Mesothelial cell of epicardium (in vitro differentiated cells): ENCODE results near the gene BANP. TPM values are rescaled to one million over a fixed set of nuclear protein-coding genes. Genes with fewer than 3 reads are reported as not detected.
"Not testable (repeated sequence)": the region's sequence is repeated elsewhere in the genome, so short reads cannot be mapped to it uniquely, and the experiment has no call there.

ENCODE experiments used
- DNase-seq, 2 experiments: peaks; one replicate each; pipeline ENCODE4 v3.0.0; 2021; ENCODE audit warnings: low spot score in 2 of 2; ENCODE audit not compliant: unreplicated experiment in 2 of 2
- H3K27ac Mint-ChIP-seq: 2 replicates; pipeline ENCODE4 v1.8.0; 2021; ENCODE audit warnings: mixed read lengths
- H3K27me3 Mint-ChIP-seq: 2 replicates; pipeline ENCODE4 v1.8.0; 2021; ENCODE audit warnings: low read depth, mixed read lengths
- H3K36me3 Mint-ChIP-seq: 2 replicates; pipeline ENCODE4 v1.8.0; 2021; ENCODE audit warnings: mixed read lengths
- H3K4me1 Mint-ChIP-seq: 2 replicates; pipeline ENCODE4 v1.8.0; 2021; ENCODE audit warnings: mixed read lengths
- H3K4me3 Mint-ChIP-seq: 2 replicates; pipeline ENCODE4 v1.8.0; 2021; ENCODE audit warnings: mild to moderate bottlenecking, moderate library complexity, mixed read lengths
- H3K9me3 Mint-ChIP-seq: 2 replicates; pipeline ENCODE4 v1.8.0; 2021; ENCODE audit warnings: mixed read lengths
- total RNA-seq: library from RNA; stranded (reverse); gene quantifications from 3 replicates; pipeline ENCODE4 v1.2.1, GENCODE V29; 2021
- TF ChIP-seq, protein P1 (sequence below): fragments of 200-600 bp; sonication (generic); IDR thresholded peaks from one replicate; pipeline ENCODE4 v1.5.0; 2021; ENCODE audit warnings: antibody characterized with exemption; ENCODE audit not compliant: unreplicated experiment

The BANP gene
- total RNA-seq, 1 donor from 2014 or later = 43.6 TPM

DNA sequence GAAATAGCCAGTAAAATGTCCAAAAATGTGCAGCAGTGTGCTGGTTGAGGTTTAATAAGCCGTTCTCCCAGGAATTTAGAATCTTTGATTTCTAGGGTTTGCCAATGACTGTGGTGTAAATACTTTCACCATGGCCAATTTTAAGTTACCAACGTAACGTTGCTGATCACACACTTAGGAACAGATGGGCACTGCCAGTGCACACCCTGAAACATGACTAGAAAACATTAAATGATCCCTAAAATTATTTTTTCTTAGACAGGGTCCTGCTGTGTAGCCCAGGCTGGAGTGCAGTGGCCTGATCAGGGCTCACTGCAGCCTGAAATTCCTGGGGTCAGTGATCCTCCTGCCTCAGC, 18.1 kb upstream of the BANP start:
- Mint-ChIP-seq H3K36me3 (no peaks in the 10 kb centered on the region), H3K9me3 (peaks cover 4% of the 10 kb centered on the region), H3K4me3 (no peak overlapping the region), H3K27ac (no peak overlapping the region), H3K4me1 (peaks cover 1% of the 10 kb centered on the region), H3K27me3 (no peaks in the 10 kb centered on the region)
- no peak for DNase-seq
- TF ChIP-seq, protein P1, sequence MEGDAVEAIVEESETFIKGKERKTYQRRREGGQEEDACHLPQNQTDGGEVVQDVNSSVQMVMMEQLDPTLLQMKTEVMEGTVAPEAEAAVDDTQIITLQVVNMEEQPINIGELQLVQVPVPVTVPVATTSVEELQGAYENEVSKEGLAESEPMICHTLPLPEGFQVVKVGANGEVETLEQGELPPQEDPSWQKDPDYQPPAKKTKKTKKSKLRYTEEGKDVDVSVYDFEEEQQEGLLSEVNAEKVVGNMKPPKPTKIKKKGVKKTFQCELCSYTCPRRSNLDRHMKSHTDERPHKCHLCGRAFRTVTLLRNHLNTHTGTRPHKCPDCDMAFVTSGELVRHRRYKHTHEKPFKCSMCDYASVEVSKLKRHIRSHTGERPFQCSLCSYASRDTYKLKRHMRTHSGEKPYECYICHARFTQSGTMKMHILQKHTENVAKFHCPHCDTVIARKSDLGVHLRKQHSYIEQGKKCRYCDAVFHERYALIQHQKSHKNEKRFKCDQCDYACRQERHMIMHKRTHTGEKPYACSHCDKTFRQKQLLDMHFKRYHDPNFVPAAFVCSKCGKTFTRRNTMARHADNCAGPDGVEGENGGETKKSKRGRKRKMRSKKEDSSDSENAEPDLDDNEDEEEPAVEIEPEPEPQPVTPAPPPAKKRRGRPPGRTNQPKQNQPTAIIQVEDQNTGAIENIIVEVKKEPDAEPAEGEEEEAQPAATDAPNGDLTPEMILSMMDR = no peak

DNA sequence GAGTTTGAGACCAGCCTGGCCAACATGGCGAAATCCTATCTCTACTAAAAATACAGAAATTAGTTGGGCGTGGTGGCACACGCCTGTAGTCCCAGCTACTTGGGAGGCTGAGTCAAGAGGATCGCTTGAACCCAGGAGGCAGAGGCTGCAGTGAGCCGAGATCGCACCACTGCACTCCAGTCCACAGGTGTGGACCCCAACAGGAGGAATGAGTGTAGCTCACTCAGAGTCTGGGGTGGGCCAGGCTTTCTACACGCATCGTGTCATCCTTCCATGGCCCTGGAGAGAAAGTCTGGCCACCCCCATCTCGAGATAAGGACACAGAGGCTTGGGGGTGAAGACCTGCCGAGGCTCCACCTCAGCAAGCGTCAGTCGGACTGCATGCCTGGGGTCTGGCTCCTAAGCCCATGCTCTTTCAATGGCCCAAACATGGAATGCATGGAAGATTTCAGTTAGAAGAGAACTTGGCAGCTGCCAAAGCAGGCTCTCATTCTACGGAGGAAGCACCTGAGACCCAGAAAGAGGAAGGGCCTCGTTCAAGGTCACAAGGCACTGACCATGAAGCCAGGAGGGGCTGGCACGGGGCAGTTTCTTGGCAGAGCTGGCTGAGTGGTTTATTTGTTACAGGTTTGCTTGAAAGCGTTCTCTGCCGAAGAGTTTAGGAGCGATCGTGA, 16.3 kb upstream of the BANP start:
- DNase-seq, H3K27ac Mint-ChIP-seq, H3K4me1 Mint-ChIP-seq, H3K9me3 Mint-ChIP-seq, H3K27me3 Mint-ChIP-seq, H3K4me3 Mint-ChIP-seq, H3K36me3 Mint-ChIP-seq: not testable (repeated sequence)

DNA sequence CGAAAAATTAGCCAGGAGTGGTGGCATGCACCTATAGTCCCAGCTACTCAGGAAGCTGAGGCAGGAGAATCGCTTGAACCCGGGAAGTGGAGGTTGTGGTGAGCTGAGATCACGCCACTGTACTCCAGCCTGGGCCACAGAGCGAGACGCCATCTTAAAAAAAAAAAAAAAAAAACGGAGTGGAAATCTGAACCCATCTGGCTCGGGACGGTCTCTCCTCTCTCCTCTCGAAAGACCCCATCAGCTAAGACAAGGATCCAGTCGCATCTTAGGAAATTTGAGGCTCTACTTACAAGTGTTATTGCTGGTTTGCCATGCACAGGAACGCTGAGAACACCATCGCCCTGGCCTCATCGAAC, 15.2 kb upstream of the BANP start:
- H3K27ac Mint-ChIP-seq, H3K36me3 Mint-ChIP-seq, H3K27me3 Mint-ChIP-seq, H3K4me3 Mint-ChIP-seq, DNase-seq, H3K4me1 Mint-ChIP-seq: not testable (repeated sequence)
- H3K9me3 Mint-ChIP-seq = peaks cover 10% of the 10 kb centered on the region

DNA sequence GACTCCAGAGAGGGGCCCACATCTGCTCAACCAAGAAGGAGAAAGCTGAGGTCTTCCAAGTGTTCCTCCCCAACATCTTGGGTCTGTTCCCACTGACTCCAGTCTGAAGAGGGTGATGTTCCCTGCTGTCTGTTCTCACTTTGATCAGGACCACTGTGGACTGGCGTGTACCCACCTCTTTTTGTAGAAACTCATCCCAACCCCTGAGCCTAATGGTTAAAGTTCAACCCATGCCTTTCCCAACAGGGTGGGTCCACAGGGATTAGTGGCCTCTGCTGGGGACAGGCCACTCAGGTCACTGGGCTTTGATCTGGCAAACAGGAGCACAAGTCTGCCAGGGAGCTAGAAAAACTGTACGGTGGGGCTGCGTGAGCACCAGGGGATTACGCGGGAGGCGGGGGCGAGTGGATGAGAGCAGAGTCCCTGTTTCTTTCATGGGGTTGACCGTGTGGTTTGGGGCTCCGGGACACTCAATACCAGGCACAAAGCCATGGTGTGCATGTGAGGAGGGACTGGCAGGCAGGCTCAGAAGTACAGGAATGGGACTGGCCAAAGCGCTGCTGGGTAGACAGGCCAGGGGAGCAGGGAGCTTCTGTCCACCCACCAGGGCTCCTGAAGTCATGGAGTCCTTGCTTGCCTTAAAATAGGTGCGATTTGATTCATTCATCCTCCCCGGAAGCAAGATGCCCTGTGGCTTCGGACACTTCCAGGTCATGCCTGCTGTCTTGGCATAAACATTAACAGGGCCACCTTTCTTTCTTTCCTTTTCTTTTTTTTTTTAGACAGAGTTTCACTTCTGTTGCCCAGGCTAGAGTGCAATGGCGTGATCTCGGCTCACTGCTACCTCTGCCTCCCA, 14.6 kb upstream of the BANP start, which contains the start of gene CA5A:
TSS of gene CA5A (minus strand) at position 155 of the 856 bp plus-strand sequence. CDS start at position 76, 79 bp downstream.
- TF ChIP-seq, protein P1 = no peak

DNA sequence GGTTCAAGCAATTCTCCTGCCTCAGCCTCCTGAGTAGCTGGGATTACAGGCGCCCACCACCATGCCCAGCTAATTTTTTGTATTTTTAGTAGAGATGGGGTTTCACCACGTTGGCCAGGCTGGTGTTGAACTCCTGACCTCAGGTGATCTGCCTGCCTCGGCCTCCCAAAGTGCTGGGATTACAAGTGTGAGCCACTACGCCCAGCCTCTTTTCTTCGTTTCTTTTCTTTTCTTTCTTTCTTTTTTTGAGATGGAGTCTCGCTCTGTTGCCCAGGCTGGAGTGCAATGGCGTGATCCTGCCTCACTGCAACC, 14.0 kb upstream of the BANP start:
- not testable (repeated sequence) for H3K27ac Mint-ChIP-seq, DNase-seq, H3K36me3 Mint-ChIP-seq, H3K4me3 Mint-ChIP-seq, H3K4me1 Mint-ChIP-seq, H3K27me3 Mint-ChIP-seq
- H3K9me3 Mint-ChIP-seq = peaks cover 10% of the 10 kb centered on the region

More for the DNA sequence above, 14.6 kb upstream of the BANP start, which contains the start of gene CA5A:
- DNase-seq = no peak
- Mint-ChIP-seq H3K36me3 (no peaks in the 10 kb centered on the region), H3K4me1 (no peaks in the 10 kb centered on the region), H3K9me3 (peaks cover 10% of the 10 kb centered on the region), H3K27me3 (no peaks in the 10 kb centered on the region), H3K27ac (no peak within 1 kb of the TSS), H3K4me3 (no peak within 1 kb of the TSS)

DNA sequence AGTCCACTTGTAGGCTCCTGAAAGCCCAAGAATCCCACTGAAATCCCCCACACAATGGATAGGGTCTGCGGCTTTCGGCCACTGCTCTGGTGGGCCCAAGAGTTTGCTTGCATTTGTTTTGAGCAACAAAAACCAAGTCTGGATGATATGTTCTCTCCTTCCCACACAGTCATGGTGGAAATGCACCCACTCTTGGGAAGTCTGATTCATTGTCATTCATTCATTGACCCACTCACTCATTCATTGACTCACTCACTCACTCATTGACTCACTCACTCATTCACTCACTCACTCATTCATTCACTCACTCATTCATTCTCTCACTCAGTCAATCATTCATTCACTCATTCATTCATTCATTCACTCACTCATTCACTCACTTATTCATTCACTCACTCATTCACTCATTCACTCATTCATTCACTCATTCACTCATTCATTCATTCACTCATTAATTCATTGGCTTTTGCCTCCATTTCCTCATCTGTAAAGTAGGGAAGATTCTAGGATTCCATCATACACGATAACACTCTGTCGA, 12.8 kb upstream of the BANP start:
- Mint-ChIP-seq H3K4me1 (no peaks in the 10 kb centered on the region), H3K4me3 (no peak overlapping the region), H3K9me3 (peaks cover 10% of the 10 kb centered on the region), H3K36me3 (no peaks in the 10 kb centered on the region), H3K27ac (no peak overlapping the region), H3K27me3 (no peaks in the 10 kb centered on the region)
- DNase-seq = no peak
- TF ChIP-seq, protein P1 = no peak
